ENCODE data around the gene CXXC5.

Gene CXXC5

GRCh38 chr5:139638736-139639618 lies 9.2 kb upstream of the CXXC5 start:
- no peak for DNase-seq (ENCODE audit: low read depth)

GRCh38 chr5:139639619-139640380 lies 8.3 kb upstream of the CXXC5 start:
- no peak for DNase-seq (ENCODE audit: low read depth)

GRCh38 chr5:139640421-139641115 lies 7.6 kb upstream of the CXXC5 start:
- no peak for DNase-seq (ENCODE audit: low read depth)

- no peak for DNase-seq (ENCODE audit: low read depth)
Observed at GRCh38 chr5:139641116-139642080, 6.8 kb upstream of the CXXC5 start.

GRCh38 chr5:139642213-139642612 lies 5.9 kb upstream of the CXXC5 start:
- DNase-seq (ENCODE audit: low read depth): no peak

GRCh38 chr5:139642891-139643871 lies 5.0 kb upstream of the CXXC5 start:
- DNase-seq (ENCODE audit: low read depth): no peak

- no peak for DNase-seq (ENCODE audit: low read depth)
Observed at GRCh38 chr5:139644001-139644456, 4.1 kb upstream of the CXXC5 start.

- DNase-seq (ENCODE audit: low read depth): no peak
Observed at GRCh38 chr5:139644646-139645429, 3.3 kb upstream of the CXXC5 start.

GRCh38 chr5:139645430-139645871 lies 2.7 kb upstream of the CXXC5 start:
- no peak for DNase-seq (ENCODE audit: low read depth)

GRCh38 chr5:139646111-139646510 lies 2.0 kb upstream of the CXXC5 start:
- DNase-seq (ENCODE audit: low read depth): no peak

GRCh38 chr5:139646912-139647505 lies 1.1 kb upstream of the CXXC5 start:
- DNase-seq (ENCODE audit: low read depth): no peak

- DNase-seq (ENCODE audit: low read depth): no peak
Observed at GRCh38 chr5:139647506-139648204, 494 bp upstream of the CXXC5 start.

GRCh38 chr5:139649082-139649991 lies 1.2 kb downstream of the CXXC5 start:
- no peak for DNase-seq (ENCODE audit: low read depth)

GRCh38 chr5:139650031-139650688 lies 2.0 kb downstream of the CXXC5 start:
- no peak for DNase-seq (ENCODE audit: low read depth)

- no peak for DNase-seq (ENCODE audit: low read depth)
Observed at GRCh38 chr5:139650689-139651042, 2.5 kb downstream of the CXXC5 start.

GRCh38 chr5:139651043-139651834 lies 3.1 kb downstream of the CXXC5 start:
- no peak for DNase-seq (ENCODE audit: low read depth)

Measured in stromal cell of bone marrow (primary cell).